ENCODE data around the gene DDX3X.

Gene DDX3X

DNA sequence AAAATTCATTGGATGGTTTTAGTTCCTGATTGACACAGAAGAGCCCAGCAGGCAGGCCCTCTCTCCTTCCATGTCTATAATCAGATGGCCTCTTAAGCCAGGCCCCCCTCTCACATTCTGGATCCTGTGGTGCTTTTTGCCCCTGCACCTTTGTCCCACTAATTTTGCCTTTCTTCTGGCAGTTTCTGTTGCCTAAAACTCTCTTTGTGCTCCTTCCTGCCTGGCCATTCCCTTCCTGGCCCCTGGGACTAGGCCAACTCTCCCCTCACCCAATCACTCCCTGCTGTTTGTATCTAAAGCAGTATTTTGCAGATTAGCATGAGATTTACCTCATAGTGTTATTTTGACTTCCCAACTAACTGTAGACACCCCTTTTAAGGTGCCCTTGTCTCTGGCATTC lies 42.7 kb upstream of the DDX3X start:
- no peaks in the 10 kb centered on the region for H3K79me1 ChIP-seq (replicated peaks; ENCODE audit: low read length, poor library complexity, severe bottlenecking)
- H2BK15ac ChIP-seq (ENCODE audit: low read depth, poor library complexity, severe bottlenecking): no peak overlapping the region
- no peaks in the 10 kb centered on the region for H3K36me3 ChIP-seq (ENCODE audit: control insufficient read depth in 1 of 2, insufficient read depth in 2 of 2, low read depth in 1 of 2, low read length in 2 of 2)
- no peak overlapping the region for H3K18ac ChIP-seq (ENCODE audit: low read depth in 1 of 2, low read length in 2 of 2)
- H2AK5ac ChIP-seq (ENCODE audit: low read length, severe bottlenecking): no peak overlapping the region
- no peak overlapping the region for H3K27ac ChIP-seq (ENCODE audit: low read length, poor library complexity, severe bottlenecking)
- H3K23ac ChIP-seq (ENCODE audit: low read length in 2 of 2): no peak overlapping the region
- H2BK120ac ChIP-seq (ENCODE audit: low read depth, low read length): no peak overlapping the region
- no peak overlapping the region for H4K8ac ChIP-seq (ENCODE audit: low read length)
- H3K9ac ChIP-seq (ENCODE audit: low read length): no peak overlapping the region
- H2BK5ac ChIP-seq (ENCODE audit: low read depth, low read length, poor library complexity, severe bottlenecking): no peak overlapping the region
- H3K4me1 ChIP-seq (ENCODE audit: control insufficient read depth, insufficient read depth, low read depth, low read length): peaks cover 7% of the 10 kb centered on the region
- H3K14ac ChIP-seq (ENCODE audit: low read length in 2 of 2): no peak overlapping the region
- peaks cover 0 to 16% of the 10 kb centered on the region in 2 experiments for H3K27me3 ChIP-seq (ENCODE audit: control insufficient read depth in 1 of 2, insufficient read depth in 1 of 2, low read length in 2 of 2)
- no peak overlapping the region for H4K91ac ChIP-seq (ENCODE audit: low read length)
- no peak overlapping the region for H3K4me2 ChIP-seq (ENCODE audit: low read length, poor library complexity, severe bottlenecking)
- H2BK12ac ChIP-seq (ENCODE audit: low read length in 2 of 2): no peak overlapping the region
- H3K4ac ChIP-seq (ENCODE audit: low read depth in 1 of 2, low read length in 2 of 2): no peak overlapping the region
- no peak overlapping the region for H2AFZ ChIP-seq (ENCODE audit: low read depth, low read length)
- H3K4me3 ChIP-seq (ENCODE audit: insufficient read depth in 1 of 2, low read depth in 1 of 2, low read length in 2 of 2): no peak overlapping the region
- H3K9me3 ChIP-seq (ENCODE audit: control insufficient read depth, low read length): peaks cover 12% of the 10 kb centered on the region
- no peak for DNase-seq

DNA sequence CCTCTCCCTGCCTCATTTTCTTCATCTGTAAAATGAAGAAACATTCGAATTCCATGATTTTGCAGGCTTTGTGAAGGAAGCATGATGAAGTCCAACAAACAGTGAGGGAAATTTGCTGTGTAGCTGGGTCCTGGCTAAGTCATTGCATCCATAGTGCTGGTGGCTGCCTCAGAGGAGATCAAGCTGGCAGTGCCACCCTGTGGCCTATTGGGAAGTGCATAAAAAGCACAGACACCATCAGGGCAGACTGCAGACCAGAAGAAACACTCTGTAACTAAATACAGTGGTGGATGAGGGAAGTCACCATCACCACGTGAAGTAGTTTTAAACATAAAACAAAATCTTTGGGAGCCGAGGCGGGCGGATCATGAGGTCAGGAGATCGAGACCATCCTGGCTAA lies 40.7 kb upstream of the DDX3X start:
- Histone ChIP-seq H3K4ac (ENCODE audit: low read depth in 1 of 2, low read length in 2 of 2) (no peak overlapping the region), H4K8ac (ENCODE audit: low read length) (no peak overlapping the region), H2AFZ (ENCODE audit: low read depth, low read length) (no peak overlapping the region), H2AK5ac (ENCODE audit: low read length, severe bottlenecking) (no peak overlapping the region), H2BK120ac (ENCODE audit: low read depth, low read length) (no peak overlapping the region), H3K4me1 (ENCODE audit: control insufficient read depth, insufficient read depth, low read depth, low read length) (peaks cover 7% of the 10 kb centered on the region), H3K4me3 (ENCODE audit: insufficient read depth in 1 of 2, low read depth in 1 of 2, low read length in 2 of 2) (no peak overlapping the region), H3K9ac (ENCODE audit: low read length) (no peak overlapping the region), H3K36me3 (ENCODE audit: control insufficient read depth in 1 of 2, insufficient read depth in 2 of 2, low read depth in 1 of 2, low read length in 2 of 2) (no peaks in the 10 kb centered on the region), H3K23ac (ENCODE audit: low read length in 2 of 2) (no peak overlapping the region), H3K27ac (ENCODE audit: low read length, poor library complexity, severe bottlenecking) (no peak overlapping the region), H3K4me2 (ENCODE audit: low read length, poor library complexity, severe bottlenecking) (no peak overlapping the region), H2BK12ac (ENCODE audit: low read length in 2 of 2) (no peak overlapping the region), H3K14ac (ENCODE audit: low read length in 2 of 2) (no peak overlapping the region), H3K9me3 (ENCODE audit: control insufficient read depth, low read length) (peaks cover 12% of the 10 kb centered on the region), H4K91ac (ENCODE audit: low read length) (no peak overlapping the region), H3K79me1 (replicated peaks; ENCODE audit: low read length, poor library complexity, severe bottlenecking) (no peaks in the 10 kb centered on the region), H2BK15ac (ENCODE audit: low read depth, poor library complexity, severe bottlenecking) (no peak overlapping the region), H3K18ac (ENCODE audit: low read depth in 1 of 2, low read length in 2 of 2) (no peak overlapping the region), H2BK5ac (ENCODE audit: low read depth, low read length, poor library complexity, severe bottlenecking) (no peak overlapping the region), H3K27me3 (ENCODE audit: control insufficient read depth in 1 of 2, insufficient read depth in 1 of 2, low read length in 2 of 2) (peaks cover 0 to 8% of the 10 kb centered on the region in 2 experiments)
- DNase-seq: no peak
- 96% methylated on average over 5 of the region's 6 CpGs for WGBS

DNA sequence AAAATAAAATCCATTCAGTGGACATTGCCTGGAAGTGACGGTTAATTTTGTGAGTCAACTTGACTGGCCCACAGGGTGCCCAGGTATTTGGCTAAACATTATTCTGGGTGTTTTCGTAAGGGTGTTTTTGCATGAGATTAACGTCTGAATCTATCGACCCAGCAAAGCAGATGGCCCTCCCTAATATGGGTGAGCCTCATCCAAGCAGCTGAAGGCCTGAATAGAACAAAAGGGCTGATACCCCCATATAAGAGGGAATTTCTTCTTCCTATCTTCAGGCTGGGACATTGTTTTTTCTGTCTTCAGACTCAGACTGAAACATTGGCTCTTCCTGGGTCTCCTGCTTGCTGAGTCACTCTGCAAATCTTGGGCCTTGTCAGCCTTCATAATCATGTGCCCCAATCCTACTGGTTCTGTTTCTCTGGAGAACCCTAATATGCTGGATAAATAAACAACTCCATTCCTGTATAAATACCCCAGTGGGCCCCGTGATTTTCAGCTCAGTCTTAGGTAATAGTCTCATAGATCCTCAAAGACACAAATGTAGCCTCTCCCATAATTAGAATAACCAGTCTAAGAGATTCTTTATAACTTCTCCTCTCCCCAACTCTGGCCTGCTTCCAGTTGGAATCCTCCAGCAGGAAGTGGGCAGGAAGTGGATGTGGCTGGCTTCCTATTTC lies 33.1 kb upstream of the DDX3X start:
- peak overlapping the region; percentile 68 for H2AK5ac ChIP-seq (ENCODE audit: low read length, severe bottlenecking)
- no peak overlapping the region for H3K4me3 ChIP-seq (ENCODE audit: insufficient read depth in 1 of 2, low read depth in 1 of 2, low read length in 2 of 2)
- H2BK12ac ChIP-seq (ENCODE audit: low read length in 2 of 2): no peak overlapping the region
- peak overlapping the region; percentile 81 for H3K27ac ChIP-seq (ENCODE audit: low read length, poor library complexity, severe bottlenecking)
- peaks cover 0 to 6% of the 10 kb centered on the region in 2 experiments for H3K27me3 ChIP-seq (ENCODE audit: control insufficient read depth in 1 of 2, insufficient read depth in 1 of 2, low read length in 2 of 2)
- no peak overlapping the region for H3K4me2 ChIP-seq (ENCODE audit: low read length, poor library complexity, severe bottlenecking)
- no peak overlapping the region for H2AFZ ChIP-seq (ENCODE audit: low read depth, low read length)
- peaks cover 8% of the 10 kb centered on the region for H3K4me1 ChIP-seq (ENCODE audit: control insufficient read depth, insufficient read depth, low read depth, low read length)
- no peak overlapping the region for H4K91ac ChIP-seq (ENCODE audit: low read length)
- H2BK15ac ChIP-seq (ENCODE audit: low read depth, poor library complexity, severe bottlenecking): no peak overlapping the region
- H3K9me3 ChIP-seq (ENCODE audit: control insufficient read depth, low read length): no peaks in the 10 kb centered on the region
- H3K4ac ChIP-seq (ENCODE audit: low read depth in 1 of 2, low read length in 2 of 2): no peak overlapping the region
- H3K14ac ChIP-seq (ENCODE audit: low read length in 2 of 2): no peak overlapping the region
- no peak overlapping the region for H4K8ac ChIP-seq (ENCODE audit: low read length)
- 74% methylated on average over 5 of the region's 5 CpGs for WGBS
- H3K23ac ChIP-seq (ENCODE audit: low read length in 2 of 2): no peak overlapping the region
- H2BK120ac ChIP-seq (ENCODE audit: low read depth, low read length): peak overlapping the region; percentile 6
- peak overlapping the region; percentile 65 for H3K9ac ChIP-seq (ENCODE audit: low read length)
- peak; percentile 49 for DNase-seq
- no peaks in the 10 kb centered on the region for H3K36me3 ChIP-seq (ENCODE audit: control insufficient read depth in 1 of 2, insufficient read depth in 2 of 2, low read depth in 1 of 2, low read length in 2 of 2)
- no peaks in the 10 kb centered on the region for H3K79me1 ChIP-seq (replicated peaks; ENCODE audit: low read length, poor library complexity, severe bottlenecking)
- H3K18ac ChIP-seq (ENCODE audit: low read depth in 1 of 2, low read length in 2 of 2): peak overlapping the region; percentile 43 to 84
- peak overlapping the region; percentile 31 for H2BK5ac ChIP-seq (ENCODE audit: low read depth, low read length, poor library complexity, severe bottlenecking)

DNA sequence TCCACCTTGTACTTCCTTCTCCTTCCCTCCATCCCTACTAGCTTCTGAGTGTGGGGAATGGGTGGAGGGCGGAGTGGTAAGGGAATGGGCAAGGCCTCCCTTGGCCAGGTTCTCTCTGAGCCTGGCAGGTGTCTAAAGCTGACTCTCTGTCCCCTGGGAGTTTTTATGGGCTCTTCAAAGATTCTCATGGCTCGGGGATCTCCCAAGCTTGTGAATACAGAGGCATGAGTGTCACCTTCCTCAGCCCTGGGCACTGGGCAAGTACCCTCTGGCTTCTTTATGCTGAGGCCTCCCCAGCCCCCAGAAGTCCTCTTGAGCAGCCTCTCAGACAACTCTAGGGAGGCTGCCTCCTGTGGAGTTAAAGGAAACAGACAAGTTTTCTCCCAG lies 32.5 kb upstream of the DDX3X start:
- peak overlapping the region in 1 of 2 experiments; percentile 37 for H3K4ac ChIP-seq (ENCODE audit: low read depth in 1 of 2, low read length in 2 of 2)
- 67% methylated on average over 1 of the region's 2 CpGs for WGBS
- peak overlapping the region in 1 of 2 experiments; percentile 84 for H3K18ac ChIP-seq (ENCODE audit: low read depth in 1 of 2, low read length in 2 of 2)
- no peak overlapping the region for H3K4me2 ChIP-seq (ENCODE audit: low read length, poor library complexity, severe bottlenecking)
- peak overlapping the region in 1 of 2 experiments; percentile 54 for H2BK12ac ChIP-seq (ENCODE audit: low read length in 2 of 2)
- DNase-seq: no peak
- H2BK15ac ChIP-seq (ENCODE audit: low read depth, poor library complexity, severe bottlenecking): no peak overlapping the region
- H2AK5ac ChIP-seq (ENCODE audit: low read length, severe bottlenecking): peak overlapping the region; percentile 68
- H4K91ac ChIP-seq (ENCODE audit: low read length): peak overlapping the region; percentile 27
- peaks cover 8% of the 10 kb centered on the region for H3K4me1 ChIP-seq (ENCODE audit: control insufficient read depth, insufficient read depth, low read depth, low read length)
- no peak overlapping the region for H3K23ac ChIP-seq (ENCODE audit: low read length in 2 of 2)
- no peaks in the 10 kb centered on the region for H3K79me1 ChIP-seq (replicated peaks; ENCODE audit: low read length, poor library complexity, severe bottlenecking)
- H2BK120ac ChIP-seq (ENCODE audit: low read depth, low read length): no peak overlapping the region
- no peak overlapping the region for H3K4me3 ChIP-seq (ENCODE audit: insufficient read depth in 1 of 2, low read depth in 1 of 2, low read length in 2 of 2)
- peaks cover 0 to 6% of the 10 kb centered on the region in 2 experiments for H3K27me3 ChIP-seq (ENCODE audit: control insufficient read depth in 1 of 2, insufficient read depth in 1 of 2, low read length in 2 of 2)
- H2BK5ac ChIP-seq (ENCODE audit: low read depth, low read length, poor library complexity, severe bottlenecking): no peak overlapping the region
- H4K8ac ChIP-seq (ENCODE audit: low read length): peak overlapping the region; percentile 69
- no peak overlapping the region for H2AFZ ChIP-seq (ENCODE audit: low read depth, low read length)
- H3K27ac ChIP-seq (ENCODE audit: low read length, poor library complexity, severe bottlenecking): peak overlapping the region; percentile 81
- peak overlapping the region; percentile 65 for H3K9ac ChIP-seq (ENCODE audit: low read length)
- no peaks in the 10 kb centered on the region for H3K9me3 ChIP-seq (ENCODE audit: control insufficient read depth, low read length)
- no peaks in the 10 kb centered on the region for H3K36me3 ChIP-seq (ENCODE audit: control insufficient read depth in 1 of 2, insufficient read depth in 2 of 2, low read depth in 1 of 2, low read length in 2 of 2)
- no peak overlapping the region for H3K14ac ChIP-seq (ENCODE audit: low read length in 2 of 2)
